GM12891 (cell line): Measurements from ENCODE around the gene C2CD4C.

ENCODE experiments used
- POLR2A ChIP-seq: IDR thresholded peaks from 2 replicates; pipeline ENCODE4 v1.6.1; 2011; ENCODE audit warnings: low read depth, low read length, control low read depth
- POLR2AphosphoS5 ChIP-seq: IDR thresholded peaks from 2 replicates; pipeline ENCODE4 v1.6.1; 2011; ENCODE audit warnings: low read depth, low read length, control low read depth
- TAF1 ChIP-seq: IDR thresholded peaks from 2 replicates; pipeline ENCODE4 v1.6.1; 2011; ENCODE audit warnings: low read depth, low read length, control low read depth

GRCh38 chr19:374886-375235, 34.1 kb downstream of the C2CD4C start:
- TF ChIP-seq POLR2AphosphoS5 (no peak), POLR2A (no peak), TAF1 (no peak)
